Measurements from ENCODE around the gene KCNJ9. TPM values are rescaled to one million over a fixed set of nuclear protein-coding genes. Genes with fewer than 3 reads are reported as not detected.
A peak's percentile ranks its signal among the peaks of the same experiment; 100 is the strongest.

The KCNJ9 gene
- total RNA-seq, 1 donor from 2014 or later = not detected

DNA sequence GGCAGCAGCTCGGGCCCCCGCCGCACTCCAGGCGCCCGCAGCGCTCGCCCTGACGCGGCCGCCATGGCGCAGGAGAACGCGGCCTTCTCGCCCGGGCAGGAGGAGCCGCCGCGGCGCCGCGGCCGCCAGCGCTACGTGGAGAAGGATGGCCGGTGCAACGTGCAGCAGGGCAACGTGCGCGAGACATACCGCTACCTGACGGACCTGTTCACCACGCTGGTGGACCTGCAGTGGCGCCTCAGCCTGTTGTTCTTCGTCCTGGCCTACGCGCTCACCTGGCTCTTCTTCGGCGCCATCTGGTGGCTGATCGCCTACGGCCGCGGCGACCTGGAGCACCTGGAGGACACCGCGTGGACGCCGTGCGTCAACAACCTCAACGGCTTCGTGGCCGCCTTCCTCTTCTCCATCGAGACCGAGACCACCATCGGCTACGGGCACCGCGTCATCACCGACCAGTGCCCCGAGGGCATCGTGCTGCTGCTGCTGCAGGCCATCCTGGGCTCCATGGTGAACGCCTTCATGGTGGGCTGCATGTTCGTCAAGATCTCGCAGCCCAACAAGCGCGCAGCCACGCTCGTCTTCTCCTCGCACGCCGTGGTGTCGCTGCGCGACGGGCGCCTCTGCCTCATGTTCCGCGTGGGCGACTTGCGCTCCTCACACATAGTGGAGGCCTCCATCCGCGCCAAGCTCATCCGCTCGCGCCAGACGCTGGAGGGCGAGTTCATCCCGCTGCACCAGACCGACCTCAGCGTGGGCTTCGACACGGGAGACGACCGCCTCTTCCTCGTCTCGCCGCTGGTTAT is 2.8 kb downstream of the KCNJ9 start:
- Mint-ChIP-seq H3K27me3 (ENCODE audit: low read depth) (peaks cover 34% of the 10 kb centered on the region), H3K9me3 (ENCODE audit: low read depth) (no peaks in the 10 kb centered on the region), H3K4me3 (ENCODE audit: unreplicated experiment) (peak overlapping the region; percentile 27), H3K4me1 (ENCODE audit: low read depth) (peaks cover 8% of the 10 kb centered on the region), H3K36me3 (ENCODE audit: low read depth) (peaks cover 2% of the 10 kb centered on the region), H3K27ac (ENCODE audit: unreplicated experiment) (no peak overlapping the region)
- TF ChIP-seq, protein P1, sequence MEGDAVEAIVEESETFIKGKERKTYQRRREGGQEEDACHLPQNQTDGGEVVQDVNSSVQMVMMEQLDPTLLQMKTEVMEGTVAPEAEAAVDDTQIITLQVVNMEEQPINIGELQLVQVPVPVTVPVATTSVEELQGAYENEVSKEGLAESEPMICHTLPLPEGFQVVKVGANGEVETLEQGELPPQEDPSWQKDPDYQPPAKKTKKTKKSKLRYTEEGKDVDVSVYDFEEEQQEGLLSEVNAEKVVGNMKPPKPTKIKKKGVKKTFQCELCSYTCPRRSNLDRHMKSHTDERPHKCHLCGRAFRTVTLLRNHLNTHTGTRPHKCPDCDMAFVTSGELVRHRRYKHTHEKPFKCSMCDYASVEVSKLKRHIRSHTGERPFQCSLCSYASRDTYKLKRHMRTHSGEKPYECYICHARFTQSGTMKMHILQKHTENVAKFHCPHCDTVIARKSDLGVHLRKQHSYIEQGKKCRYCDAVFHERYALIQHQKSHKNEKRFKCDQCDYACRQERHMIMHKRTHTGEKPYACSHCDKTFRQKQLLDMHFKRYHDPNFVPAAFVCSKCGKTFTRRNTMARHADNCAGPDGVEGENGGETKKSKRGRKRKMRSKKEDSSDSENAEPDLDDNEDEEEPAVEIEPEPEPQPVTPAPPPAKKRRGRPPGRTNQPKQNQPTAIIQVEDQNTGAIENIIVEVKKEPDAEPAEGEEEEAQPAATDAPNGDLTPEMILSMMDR (IDR thresholded peaks at IDR 0.05) = peak; percentile 81
- DNase-seq (ENCODE audit: low spot score) = no peak

DNA sequence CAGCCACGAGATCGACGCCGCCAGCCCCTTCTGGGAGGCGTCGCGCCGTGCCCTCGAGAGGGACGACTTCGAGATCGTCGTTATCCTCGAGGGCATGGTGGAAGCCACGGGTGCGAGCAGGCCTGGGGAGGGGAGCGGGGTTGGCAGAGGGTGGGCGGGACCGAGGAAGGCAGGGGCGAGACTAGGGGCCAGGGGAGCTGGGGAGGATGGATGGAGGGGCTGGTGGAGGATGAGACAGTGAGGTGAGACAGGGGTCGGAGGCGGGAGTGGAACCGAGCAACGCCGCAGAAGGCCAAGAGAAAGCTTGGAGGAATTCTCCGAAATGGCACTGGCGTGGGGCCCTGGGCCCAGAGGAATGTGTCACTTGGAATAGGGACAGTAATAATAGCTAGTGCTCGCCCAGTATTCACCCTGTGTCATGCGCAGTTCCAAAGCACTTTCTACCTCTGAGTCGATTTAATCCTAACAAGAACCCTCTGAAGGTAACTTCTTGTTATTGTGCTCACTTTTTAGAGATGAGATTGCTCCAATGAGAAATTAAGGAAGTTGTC is 3.5 kb downstream of the KCNJ9 start:
- peaks cover 2% of the 10 kb centered on the region for H3K36me3 Mint-ChIP-seq (ENCODE audit: low read depth)
- H3K4me3 Mint-ChIP-seq (ENCODE audit: unreplicated experiment) = no peak overlapping the region
- H3K27me3 Mint-ChIP-seq (ENCODE audit: low read depth) = peaks cover 31% of the 10 kb centered on the region
- TF ChIP-seq, protein P1 (IDR thresholded peaks at IDR 0.05) = no peak
- peaks cover 8% of the 10 kb centered on the region for H3K4me1 Mint-ChIP-seq (ENCODE audit: low read depth)
- no peaks in the 10 kb centered on the region for H3K9me3 Mint-ChIP-seq (ENCODE audit: low read depth)
- H3K27ac Mint-ChIP-seq (ENCODE audit: unreplicated experiment) = no peak overlapping the region
- peak; percentile 64 for DNase-seq (ENCODE audit: low spot score)

DNA sequence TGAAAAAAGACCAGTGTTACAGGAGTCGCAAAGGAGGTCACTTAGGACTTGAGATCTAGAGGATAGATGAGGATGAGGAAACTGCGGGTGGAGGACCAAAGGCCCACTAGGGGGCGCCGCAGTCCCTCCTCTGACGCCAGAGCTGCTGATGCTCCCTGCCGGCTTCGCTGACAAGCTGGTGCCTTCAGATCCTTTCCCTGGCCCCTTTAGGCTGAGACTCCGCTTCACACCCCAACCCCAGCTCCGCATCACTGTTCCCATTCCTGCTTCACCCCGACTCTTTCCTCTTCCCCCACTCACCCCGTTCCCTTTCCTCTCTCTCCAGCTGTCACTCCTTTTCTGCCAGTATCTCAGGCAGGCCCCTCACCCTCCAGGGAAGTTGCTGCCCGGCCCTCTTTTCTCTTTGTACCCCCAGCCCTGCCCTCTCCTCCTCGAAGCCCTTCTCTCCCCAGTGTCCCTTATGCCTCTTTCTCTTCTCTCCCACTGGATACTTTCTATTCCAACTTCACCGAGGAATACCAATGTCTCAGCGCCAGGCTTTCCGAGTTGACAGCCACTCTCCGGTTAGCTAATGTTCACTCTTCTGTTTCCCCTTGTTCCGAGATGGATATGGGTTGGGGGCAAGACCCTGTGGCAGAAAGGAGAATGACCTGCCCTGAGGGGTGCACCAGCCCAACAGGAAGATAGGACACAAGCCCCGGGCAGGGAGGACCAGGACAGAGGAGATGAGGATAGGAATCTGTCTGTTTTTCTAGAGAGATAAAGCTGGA is 4.5 kb downstream of the KCNJ9 start:
- Mint-ChIP-seq H3K36me3 (ENCODE audit: low read depth) (peaks cover 4% of the 10 kb centered on the region), H3K4me1 (ENCODE audit: low read depth) (peaks cover 7% of the 10 kb centered on the region), H3K9me3 (ENCODE audit: low read depth) (no peaks in the 10 kb centered on the region), H3K27ac (ENCODE audit: unreplicated experiment) (peak overlapping the region; percentile 32), H3K27me3 (ENCODE audit: low read depth) (peaks cover 22% of the 10 kb centered on the region), H3K4me3 (ENCODE audit: unreplicated experiment) (no peak overlapping the region)
- TF ChIP-seq, protein P1 (IDR thresholded peaks at IDR 0.05) = peak; percentile 88
- DNase-seq (ENCODE audit: low spot score) = no peak

DNA sequence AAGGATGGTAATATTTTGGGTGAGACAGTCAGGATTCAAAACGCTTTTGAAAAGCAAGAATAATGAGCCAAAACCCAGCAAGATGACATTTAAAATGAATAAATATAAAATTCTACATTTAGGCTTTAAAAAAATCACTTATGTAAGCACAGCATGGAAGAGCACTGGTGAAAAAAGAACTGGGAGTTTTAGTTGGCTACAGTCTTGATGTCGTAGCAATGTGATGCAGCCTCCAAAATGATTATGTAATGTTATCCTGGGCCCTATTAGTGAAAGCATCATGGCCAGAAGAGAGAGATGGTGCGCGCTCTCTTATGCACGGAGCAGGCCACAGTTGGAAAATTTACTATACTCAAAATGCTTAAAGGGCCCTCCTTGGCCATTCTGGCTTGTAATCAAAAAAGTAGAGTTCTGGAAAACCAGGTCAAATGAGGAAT is 5.1 kb downstream of the KCNJ9 start:
- Mint-ChIP-seq H3K9me3 (ENCODE audit: low read depth) (no peaks in the 10 kb centered on the region), H3K27ac (ENCODE audit: unreplicated experiment) (no peak overlapping the region), H3K36me3 (ENCODE audit: low read depth) (peaks cover 4% of the 10 kb centered on the region), H3K27me3 (ENCODE audit: low read depth) (peaks cover 17% of the 10 kb centered on the region), H3K4me1 (ENCODE audit: low read depth) (peaks cover 3% of the 10 kb centered on the region), H3K4me3 (ENCODE audit: unreplicated experiment) (no peak overlapping the region)
- no peak for DNase-seq (ENCODE audit: low spot score)
- TF ChIP-seq, protein P1 (IDR thresholded peaks at IDR 0.05) = no peak

DNA sequence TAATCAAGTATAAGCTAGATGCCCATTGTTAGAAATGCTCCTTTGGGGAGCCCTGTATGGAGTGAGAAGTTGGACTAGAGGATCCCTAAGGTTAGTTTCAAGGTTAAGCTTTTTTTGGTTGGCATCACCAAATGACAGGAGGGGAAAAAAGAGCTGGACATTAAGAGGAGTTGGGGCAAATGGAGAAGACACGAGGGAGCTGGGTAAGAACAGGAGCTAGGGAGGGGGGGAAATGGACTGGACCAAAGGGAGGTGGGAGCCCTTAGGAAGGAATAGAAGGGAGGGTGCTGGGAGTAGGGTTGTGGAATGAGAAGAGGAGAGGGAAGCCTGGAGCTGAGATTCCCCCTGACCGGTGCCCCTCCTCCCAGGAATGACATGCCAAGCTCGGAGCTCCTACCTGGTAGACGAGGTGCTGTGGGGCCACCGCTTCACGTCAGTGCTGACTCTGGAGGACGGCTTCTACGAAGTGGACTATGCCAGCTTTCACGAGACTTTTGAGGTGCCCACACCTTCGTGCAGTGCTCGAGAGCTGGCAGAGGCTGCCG is 5.9 kb downstream of the KCNJ9 start:
- H3K27me3 Mint-ChIP-seq (ENCODE audit: low read depth) = peaks cover 12% of the 10 kb centered on the region
- no peak overlapping the region for H3K4me3 Mint-ChIP-seq (ENCODE audit: unreplicated experiment)
- H3K4me1 Mint-ChIP-seq (ENCODE audit: low read depth) = peaks cover 3% of the 10 kb centered on the region
- H3K9me3 Mint-ChIP-seq (ENCODE audit: low read depth) = no peaks in the 10 kb centered on the region
- TF ChIP-seq, protein P1 (IDR thresholded peaks at IDR 0.05) = no peak
- no peak overlapping the region for H3K27ac Mint-ChIP-seq (ENCODE audit: unreplicated experiment)
- no peak for DNase-seq (ENCODE audit: low spot score)
- peaks cover 7% of the 10 kb centered on the region for H3K36me3 Mint-ChIP-seq (ENCODE audit: low read depth)
